ENCODE measurements around the gene KLF3. TPM values are rescaled to one million over a fixed set of nuclear protein-coding genes. Genes with fewer than 3 reads are reported as not detected.
A peak's percentile ranks its signal among the peaks of the same experiment; 100 is the strongest.

The KLF3 gene
- total RNA-seq, 1 experiment from 2014 or later: 8.9 TPM

- no peak for DNase-seq (ENCODE audit: low spot score)
Measured at GRCh38 chr4:38654273-38654672, 9.7 kb upstream of the KLF3 start.

GRCh38 chr4:38656111-38656510 lies 7.9 kb upstream of the KLF3 start:
- no peak for DNase-seq (ENCODE audit: low spot score)

- no peak for DNase-seq (ENCODE audit: low spot score)
Measured at GRCh38 chr4:38659346-38659745, 4.7 kb upstream of the KLF3 start.

- no peak for DNase-seq (ENCODE audit: low spot score)
Measured at GRCh38 chr4:38660838-38661237, 3.2 kb upstream of the KLF3 start.

- no peak for DNase-seq (ENCODE audit: low spot score)
Measured at GRCh38 chr4:38661371-38661770, 2.6 kb upstream of the KLF3 start.

- no peak for DNase-seq (ENCODE audit: low spot score)
Measured at GRCh38 chr4:38662522-38663089, 1.4 kb upstream of the KLF3 start.

GRCh38 chr4:38663090-38663800 lies 754 bp upstream of the KLF3 start:
- no peak for DNase-seq (ENCODE audit: low spot score)

- peak; percentile 34 for DNase-seq (ENCODE audit: low spot score)
Measured at GRCh38 chr4:38664706-38665401, 855 bp downstream of the KLF3 start.

GRCh38 chr4:38665551-38666411 lies 1.8 kb downstream of the KLF3 start:
- no peak for DNase-seq (ENCODE audit: low spot score)

GRCh38 chr4:38666766-38667084 lies 2.7 kb downstream of the KLF3 start:
- DNase-seq (ENCODE audit: low spot score): no peak

- DNase-seq (ENCODE audit: low spot score): peak; percentile 94
Measured at GRCh38 chr4:38667085-38667893, 3.3 kb downstream of the KLF3 start.

GRCh38 chr4:38668203-38668971 lies 4.4 kb downstream of the KLF3 start:
- DNase-seq (ENCODE audit: low spot score): no peak

GRCh38 chr4:38669208-38669607 lies 5.2 kb downstream of the KLF3 start:
- DNase-seq (ENCODE audit: low spot score): no peak

- no peak for DNase-seq (ENCODE audit: low spot score)
Measured at GRCh38 chr4:38670109-38670901, 6.3 kb downstream of the KLF3 start.

GRCh38 chr4:38670939-38671591 lies 7.1 kb downstream of the KLF3 start:
- no peak for DNase-seq (ENCODE audit: low spot score)

- no peak for DNase-seq (ENCODE audit: low spot score)
Measured at GRCh38 chr4:38671592-38671940, 7.6 kb downstream of the KLF3 start.

GRCh38 chr4:38672074-38672396 lies 8.0 kb downstream of the KLF3 start:
- DNase-seq (ENCODE audit: low spot score): no peak

- DNase-seq (ENCODE audit: low spot score): no peak
Measured at GRCh38 chr4:38672397-38673129, 8.6 kb downstream of the KLF3 start.
